ENCODE measurements around the gene EPHB1. TPM values are rescaled to one million over a fixed set of nuclear protein-coding genes. Genes with fewer than 3 reads are reported as not detected.

The EPHB1 gene
- total RNA-seq, 4 donors from 2014 or later, result 0.30 to 5.3 (median 2.6) TPM

DNA sequence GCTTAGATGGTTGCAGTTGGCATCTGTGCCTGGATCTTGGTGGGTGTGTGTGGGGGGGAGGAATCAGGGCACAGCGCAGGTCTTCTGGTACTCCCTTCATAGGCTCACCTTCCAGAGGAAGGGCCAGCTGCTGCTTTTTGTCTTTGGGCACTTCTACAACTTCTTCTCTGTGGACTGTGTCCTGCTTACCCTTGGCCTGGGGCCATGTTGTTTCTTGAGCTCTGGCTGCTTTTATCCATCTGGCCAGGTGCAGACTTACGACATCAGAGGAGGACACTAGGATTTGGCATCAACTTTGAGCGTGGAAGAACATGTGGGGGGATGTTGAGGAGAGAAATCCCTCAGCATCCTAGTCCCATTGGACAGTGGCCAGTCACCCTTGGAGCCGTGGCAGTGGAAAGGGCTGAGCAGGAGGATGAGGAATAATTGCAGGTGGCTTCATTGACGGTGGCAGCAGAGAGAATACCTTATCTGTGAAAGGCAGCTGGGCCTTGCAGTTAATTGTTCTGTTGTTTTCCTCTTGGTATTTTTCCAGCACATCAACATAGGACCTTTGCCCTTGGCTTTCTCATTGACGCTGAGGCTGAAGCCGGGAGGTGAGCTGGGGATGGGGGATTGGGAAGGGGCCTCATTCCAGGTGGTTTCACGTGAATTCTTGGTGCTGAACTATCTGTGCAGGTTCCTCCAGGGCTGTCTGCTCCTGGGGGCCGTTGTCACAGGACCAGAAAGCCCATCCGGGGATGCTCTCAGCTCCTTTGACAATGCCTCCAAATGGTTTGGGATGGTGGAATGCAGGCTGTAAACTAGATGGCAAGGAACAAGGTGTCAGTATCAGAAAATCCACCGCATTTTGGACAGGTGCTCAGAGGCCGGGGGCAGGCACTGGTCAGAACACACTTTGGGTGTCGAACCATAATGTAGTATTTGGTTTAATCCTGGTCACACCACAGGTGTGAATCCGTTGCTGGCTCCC lies 9.7 kb downstream of the EPHB1 start:
- 75 to 77% methylated on average over 14 of the region's 14 CpGs for WGBS, 2 donors
- Histone ChIP-seq H3K4me1 (no peaks in the 10 kb centered on the region), H3K9me3 (no peaks in the 10 kb centered on the region), H3K36me3 (no peaks in the 10 kb centered on the region), H3K27ac (no peak overlapping the region), H3K27me3 (no peaks in the 10 kb centered on the region), H3K4me3 (no peak overlapping the region)
- no peak for TF ChIP-seq EP300 (IDR thresholded peaks at IDR 0.05)
- TF ChIP-seq, protein P1, sequence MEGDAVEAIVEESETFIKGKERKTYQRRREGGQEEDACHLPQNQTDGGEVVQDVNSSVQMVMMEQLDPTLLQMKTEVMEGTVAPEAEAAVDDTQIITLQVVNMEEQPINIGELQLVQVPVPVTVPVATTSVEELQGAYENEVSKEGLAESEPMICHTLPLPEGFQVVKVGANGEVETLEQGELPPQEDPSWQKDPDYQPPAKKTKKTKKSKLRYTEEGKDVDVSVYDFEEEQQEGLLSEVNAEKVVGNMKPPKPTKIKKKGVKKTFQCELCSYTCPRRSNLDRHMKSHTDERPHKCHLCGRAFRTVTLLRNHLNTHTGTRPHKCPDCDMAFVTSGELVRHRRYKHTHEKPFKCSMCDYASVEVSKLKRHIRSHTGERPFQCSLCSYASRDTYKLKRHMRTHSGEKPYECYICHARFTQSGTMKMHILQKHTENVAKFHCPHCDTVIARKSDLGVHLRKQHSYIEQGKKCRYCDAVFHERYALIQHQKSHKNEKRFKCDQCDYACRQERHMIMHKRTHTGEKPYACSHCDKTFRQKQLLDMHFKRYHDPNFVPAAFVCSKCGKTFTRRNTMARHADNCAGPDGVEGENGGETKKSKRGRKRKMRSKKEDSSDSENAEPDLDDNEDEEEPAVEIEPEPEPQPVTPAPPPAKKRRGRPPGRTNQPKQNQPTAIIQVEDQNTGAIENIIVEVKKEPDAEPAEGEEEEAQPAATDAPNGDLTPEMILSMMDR (IDR thresholded peaks at IDR 0.05), result no peak
- no peak for TF ChIP-seq POLR2A (IDR thresholded peaks at IDR 0.05)
- no peak for DNase-seq (ENCODE audit: low spot score in 2 of 2)

DNA sequence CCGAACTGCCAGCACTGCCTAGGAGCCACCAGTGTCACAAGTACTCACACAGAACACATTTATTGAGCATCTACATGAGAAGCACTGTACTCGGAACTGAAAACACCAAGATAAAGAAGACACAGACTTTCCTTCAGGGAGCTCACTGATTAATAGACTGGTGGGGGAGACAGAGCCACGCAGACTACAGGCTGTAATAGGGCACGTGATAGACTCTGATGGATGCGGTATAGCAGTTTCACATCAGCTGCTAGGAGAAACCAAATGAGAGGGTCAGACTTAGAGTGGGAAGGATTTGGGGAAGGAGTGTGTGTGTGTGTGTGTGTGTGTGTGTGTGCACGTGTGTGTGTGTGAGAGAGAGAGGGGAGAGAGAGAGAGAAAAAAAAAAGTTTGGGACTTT lies 12.1 kb downstream of the EPHB1 start:
- TF ChIP-seq POLR2A (IDR thresholded peaks at IDR 0.05) (no peak), EP300 (IDR thresholded peaks at IDR 0.05) (no peak)
- TF ChIP-seq, protein P1 (IDR thresholded peaks at IDR 0.05), result no peak
- H3K36me3 ChIP-seq, result no peaks in the 10 kb centered on the region
- no peak overlapping the region for H3K4me3 ChIP-seq
- 54 to 79% methylated on average over 6 of the region's 6 CpGs for WGBS, 2 donors
- H3K27ac ChIP-seq, result no peak overlapping the region
- no peaks in the 10 kb centered on the region for H3K27me3 ChIP-seq
- no peaks in the 10 kb centered on the region for H3K9me3 ChIP-seq
- no peaks in the 10 kb centered on the region for H3K4me1 ChIP-seq
- DNase-seq (ENCODE audit: low spot score in 2 of 2), result no peak

DNA sequence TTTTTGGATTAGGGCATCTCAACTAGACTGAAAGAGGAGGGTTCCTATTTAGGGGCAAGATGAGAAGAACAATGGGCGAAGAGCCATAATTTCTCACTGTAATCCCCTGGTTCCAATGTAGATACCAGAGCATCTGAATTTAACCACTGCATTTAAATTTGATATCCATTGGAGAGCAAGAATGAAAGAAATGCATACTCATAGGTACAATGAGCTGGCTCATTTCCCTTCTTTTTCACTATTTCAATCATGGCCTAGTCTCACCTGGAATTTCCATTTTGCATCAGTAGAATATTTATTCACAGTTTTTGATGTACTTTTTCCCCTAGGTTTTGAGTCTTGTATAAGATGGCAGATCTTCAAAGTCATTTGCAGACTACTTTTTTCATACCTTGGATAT lies 13.8 kb downstream of the EPHB1 start:
- TF ChIP-seq POLR2A (IDR thresholded peaks at IDR 0.05) (no peak), EP300 (IDR thresholded peaks at IDR 0.05) (no peak)
- TF ChIP-seq, protein P1 (IDR thresholded peaks at IDR 0.05), result no peak
- H3K36me3 ChIP-seq, result no peaks in the 10 kb centered on the region
- H3K9me3 ChIP-seq, result no peaks in the 10 kb centered on the region

DNA sequence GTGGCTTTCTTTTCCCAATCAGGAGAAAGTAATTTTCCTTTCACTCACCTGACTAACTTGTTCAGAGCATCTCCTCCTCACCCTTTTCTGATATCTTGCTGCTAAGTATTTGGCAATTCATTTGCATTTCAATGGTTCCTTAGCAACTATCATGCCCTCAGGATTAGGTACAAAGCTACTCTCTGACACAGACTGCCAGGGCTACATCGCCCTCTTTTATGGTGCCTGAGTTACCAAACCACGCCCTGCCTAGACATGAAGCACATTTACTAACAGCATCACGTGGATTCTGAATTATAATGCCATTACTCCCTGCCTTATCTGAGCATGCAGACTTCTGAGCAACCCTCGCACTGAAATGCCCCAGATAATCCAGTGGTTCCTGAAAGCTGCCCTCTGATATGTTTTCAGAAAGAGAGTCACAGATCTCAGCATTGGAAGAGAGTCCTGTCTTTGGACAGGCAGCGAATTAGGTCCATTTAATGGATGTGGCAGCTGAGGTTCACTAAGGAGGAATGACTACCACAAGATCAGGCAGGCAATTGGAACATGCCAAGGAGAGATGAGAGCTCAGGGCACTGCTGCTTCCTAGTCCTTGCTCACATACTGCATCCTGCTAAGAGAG lies 14.5 kb downstream of the EPHB1 start:
- no peak overlapping the region for H3K4me3 ChIP-seq
- H3K4me1 ChIP-seq, result no peaks in the 10 kb centered on the region
- no peak for DNase-seq (ENCODE audit: low spot score in 2 of 2)
- no peaks in the 10 kb centered on the region for H3K9me3 ChIP-seq
- H3K27ac ChIP-seq, result no peak overlapping the region
- no peak for TF ChIP-seq POLR2A (IDR thresholded peaks at IDR 0.05)
- TF ChIP-seq EP300 (IDR thresholded peaks at IDR 0.05), result no peak
- 74 to 75% methylated on average over 5 of the region's 5 CpGs for WGBS, 2 donors
- no peaks in the 10 kb centered on the region for H3K36me3 ChIP-seq
- H3K27me3 ChIP-seq, result no peaks in the 10 kb centered on the region

More for the DNA sequence above, 13.8 kb downstream of the EPHB1 start:
- Histone ChIP-seq H3K4me3 (no peak overlapping the region), H3K4me1 (no peaks in the 10 kb centered on the region), H3K27ac (no peak overlapping the region), H3K27me3 (no peaks in the 10 kb centered on the region)
- WGBS, 2 donors, result 98 to 100% methylated on average over 1 of the region's 1 CpG
- no peak for DNase-seq (ENCODE audit: low spot score in 2 of 2)

DNA sequence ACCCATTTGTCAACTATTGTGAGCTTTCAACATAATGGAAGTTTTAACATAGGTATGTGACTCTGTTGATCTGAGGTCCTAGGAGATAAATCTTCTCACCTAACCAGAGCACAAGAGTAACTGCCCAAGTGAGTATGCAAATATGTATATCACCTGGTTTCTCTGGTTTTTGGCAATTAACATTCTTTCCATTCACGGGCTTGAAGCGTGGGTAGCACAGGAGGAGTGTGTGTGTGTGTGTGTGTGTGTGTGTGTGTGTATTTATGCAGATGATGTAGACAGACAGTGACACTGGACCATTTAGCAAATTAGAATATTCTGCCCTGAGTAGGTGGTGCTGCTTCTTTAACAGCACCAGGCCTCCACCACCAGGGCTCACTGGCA lies 15.0 kb downstream of the EPHB1 start:
- H3K4me3 ChIP-seq, result no peak overlapping the region
- H3K4me1 ChIP-seq, result no peaks in the 10 kb centered on the region
- no peaks in the 10 kb centered on the region for H3K27me3 ChIP-seq
- TF ChIP-seq POLR2A (IDR thresholded peaks at IDR 0.05) (no peak), EP300 (IDR thresholded peaks at IDR 0.05) (no peak)
- TF ChIP-seq, protein P1 (IDR thresholded peaks at IDR 0.05), result no peak
- no peak overlapping the region for H3K27ac ChIP-seq
- DNase-seq (ENCODE audit: low spot score in 2 of 2), result no peak
- H3K9me3 ChIP-seq, result no peaks in the 10 kb centered on the region
- 53 to 63% methylated on average over 2 of the region's 2 CpGs for WGBS, 2 donors
- H3K36me3 ChIP-seq, result no peaks in the 10 kb centered on the region
